ENCODE data around the gene HRK. TPM values are rescaled to one million over a fixed set of nuclear protein-coding genes. Genes with fewer than 3 reads are reported as not detected.
A peak's percentile ranks its signal among the peaks of the same experiment; 100 is the strongest.

The HRK gene
- total and polyA plus RNA-seq, 9 of the 15 experiments (the other 6 are each of a cell fraction or from before 2014, with no cell fraction given): 0.01 to 0.05 (median 0.04) TPM; not detected in 6

DNA sequence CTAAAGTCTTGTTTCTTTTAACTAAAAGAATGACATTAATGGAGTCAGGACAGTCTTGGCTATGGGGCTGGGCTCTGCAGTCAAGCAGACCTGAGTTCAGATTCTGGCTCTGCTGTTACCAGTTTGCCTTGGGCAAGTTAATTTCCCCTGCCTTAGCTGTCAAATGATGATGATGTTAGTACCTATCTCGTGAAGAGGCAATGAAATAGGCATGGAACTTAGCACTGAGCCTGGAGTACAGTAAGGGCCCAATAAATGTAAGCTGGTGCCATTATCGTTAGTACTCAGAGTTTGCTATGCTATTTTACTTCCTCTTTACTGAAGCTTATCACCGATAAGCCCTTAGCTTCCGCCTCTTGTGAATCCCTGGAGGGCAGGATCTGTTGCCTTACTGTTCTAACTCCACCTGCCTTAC is 38.0 kb upstream of the HRK start (continued):
- TF ChIP-seq, protein P1, sequence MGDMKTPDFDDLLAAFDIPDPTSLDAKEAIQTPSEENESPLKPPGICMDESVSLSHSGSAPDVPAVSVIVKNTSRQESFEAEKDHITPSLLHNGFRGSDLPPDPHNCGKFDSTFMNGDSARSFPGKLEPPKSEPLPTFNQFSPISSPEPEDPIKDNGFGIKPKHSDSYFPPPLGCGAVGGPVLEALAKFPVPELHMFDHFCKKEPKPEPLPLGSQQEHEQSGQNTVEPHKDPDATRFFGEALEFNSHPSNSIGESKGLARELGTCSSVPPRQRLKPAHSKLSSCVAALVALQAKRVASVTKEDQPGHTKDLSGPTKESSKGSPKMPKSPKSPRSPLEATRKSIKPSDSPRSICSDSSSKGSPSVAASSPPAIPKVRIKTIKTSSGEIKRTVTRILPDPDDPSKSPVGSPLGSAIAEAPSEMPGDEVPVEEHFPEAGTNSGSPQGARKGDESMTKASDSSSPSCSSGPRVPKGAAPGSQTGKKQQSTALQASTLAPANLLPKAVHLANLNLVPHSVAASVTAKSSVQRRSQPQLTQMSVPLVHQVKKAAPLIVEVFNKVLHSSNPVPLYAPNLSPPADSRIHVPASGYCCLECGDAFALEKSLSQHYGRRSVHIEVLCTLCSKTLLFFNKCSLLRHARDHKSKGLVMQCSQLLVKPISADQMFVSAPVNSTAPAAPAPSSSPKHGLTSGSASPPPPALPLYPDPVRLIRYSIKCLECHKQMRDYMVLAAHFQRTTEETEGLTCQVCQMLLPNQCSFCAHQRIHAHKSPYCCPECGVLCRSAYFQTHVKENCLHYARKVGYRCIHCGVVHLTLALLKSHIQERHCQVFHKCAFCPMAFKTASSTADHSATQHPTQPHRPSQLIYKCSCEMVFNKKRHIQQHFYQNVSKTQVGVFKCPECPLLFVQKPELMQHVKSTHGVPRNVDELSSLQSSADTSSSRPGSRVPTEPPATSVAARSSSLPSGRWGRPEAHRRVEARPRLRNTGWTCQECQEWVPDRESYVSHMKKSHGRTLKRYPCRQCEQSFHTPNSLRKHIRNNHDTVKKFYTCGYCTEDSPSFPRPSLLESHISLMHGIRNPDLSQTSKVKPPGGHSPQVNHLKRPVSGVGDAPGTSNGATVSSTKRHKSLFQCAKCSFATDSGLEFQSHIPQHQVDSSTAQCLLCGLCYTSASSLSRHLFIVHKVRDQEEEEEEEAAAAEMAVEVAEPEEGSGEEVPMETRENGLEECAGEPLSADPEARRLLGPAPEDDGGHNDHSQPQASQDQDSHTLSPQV (IDR thresholded peaks at IDR 0.05): peak; percentile 60
- TF ChIP-seq ATF7 (IDR thresholded peaks at IDR 0.05): 0 out of 2 replicates have a peak, but pooled peaks have one; percentile 26

DNA sequence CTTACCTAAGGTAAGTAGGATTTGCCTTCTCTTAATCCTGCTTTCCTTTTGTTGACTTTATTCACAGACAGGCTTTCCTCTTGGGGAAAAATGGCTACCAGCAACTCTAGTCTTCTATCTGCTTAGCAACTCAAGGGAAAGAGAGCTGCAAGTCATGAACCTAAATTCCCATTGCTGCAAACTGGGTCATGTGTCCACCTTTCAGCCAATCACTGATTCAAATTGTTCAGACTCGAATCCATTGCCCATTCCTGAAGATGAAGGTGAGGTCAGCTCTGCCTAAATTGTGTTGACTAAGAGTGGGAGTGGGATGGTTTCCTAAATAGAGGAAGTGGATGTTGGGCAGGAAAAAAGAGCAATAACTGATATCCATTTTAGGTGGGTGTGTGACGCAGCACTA is 37.2 kb upstream of the HRK start:
- WGBS (ENCODE audit: insufficient coverage, low coverage, missing lambda C conversion rate): 34% methylated on average over 2 of the region's 2 CpGs
- Histone ChIP-seq H3K4me3 (no peak overlapping the region), H3K79me2 (ENCODE audit: control insufficient read depth, insufficient read depth, low read length) (peaks cover 31% of the 10 kb centered on the region), H3K4me2 (ENCODE audit: insufficient read depth, low read length) (peak overlapping the region; percentile 17; the same call in 1 of the 2 replicates), H3K9me3 (replicated peaks; ENCODE audit: control insufficient read depth, insufficient read depth, low read depth, low read length) (no peaks in the 10 kb centered on the region), H3K9ac (ENCODE audit: insufficient read depth in 1 of 2, low read depth in 2 of 2, low read length in 2 of 2) (0 out of 4 replicates have a peak overlapping the region, but pooled peaks of 1 of the 2 experiments have one; percentile 6), H3K36me3 (ENCODE audit: control insufficient read depth, insufficient read depth, low read length) (peaks cover 4% of the 10 kb centered on the region; the same call in 2 of the 3 replicates), H3K27me3 (ENCODE audit: control insufficient read depth in 2 of 2, insufficient read depth in 2 of 2, low read length in 2 of 2) (no peaks in the 10 kb centered on the region), H3K27ac (ENCODE audit: extremely low read depth, low read depth, low read length) (peak overlapping the region; percentile 87), H3K9me1 (ENCODE audit: control insufficient read depth, insufficient read depth, low read length) (no peaks in the 10 kb centered on the region), H3K4me1 (replicated peaks in 1 of 2; ENCODE audit: control insufficient read depth in 2 of 2, insufficient read depth in 2 of 2, low read length in 2 of 2) (peaks cover 12 to 48% of the 10 kb centered on the region in 2 experiments), H2AFZ (ENCODE audit: low read depth, low read length) (peak overlapping the region; percentile 66; the same call in 1 of the 2 replicates), H4K20me1 (replicated peaks; ENCODE audit: control insufficient read depth, insufficient read depth, low read length) (no peaks in the 10 kb centered on the region)
- FAIRE-seq (peak; percentile 74), DNase-seq (ENCODE audit: extremely low read depth in 1 of 4, low spot score in 3 of 4) (peak in 3 of 4 experiments; percentile 22 to 63 (median 61)), ATAC-seq (peak; percentile 52)
- intact Hi-C loops (cut with micrococcal nuclease) (loop anchor here (2.0 kb wide), 1 partner anchor 100 kb away; no protein-coding TSS in a partner anchor), in situ Hi-C loops (cut with MboI) (no loop called here)
- POLR2A ChIA-PET: interaction anchor here (1.1 to 1.6 kb wide), 3 partner anchors 9 to 13 kb away, joined by 4 to 5 read pairs (median 4); no protein-coding TSS in a partner anchor
- CTCF ChIA-PET (ENCODE audit: low intra/inter-chr PET ratio): no interaction called here
- BruUV-seq (replicated peaks): no TSS peak
- TF ChIP-seq NFE2 (IDR thresholded peaks at IDR 0.05; ENCODE audit: low read depth) (peak; percentile 44), ETV6 (IDR thresholded peaks at IDR 0.05; ENCODE audit: borderline replicate concordance in 1 of 2, low read depth in 2 of 2, low read length in 1 of 2) (peak in 1 of 2 experiments; percentile 9; a peak in 1 of 4 replicates), ETV6 (CRISPR knock-in tag; IDR thresholded peaks at IDR 0.05; ENCODE audit: borderline replicate concordance) (no peak), MTA3 (IDR thresholded peaks at IDR 0.05; ENCODE audit: borderline replicate concordance) (no peak), MAFG (tag; conservative IDR thresholded peaks at IDR 0.05) (0 out of 2 replicates have a peak, but pooled peaks have one; percentile 27), KLF6 (CRISPR knock-in tag; IDR thresholded peaks at IDR 0.05; ENCODE audit: borderline replicate concordance) (peak; percentile 33; the same call in 1 of the 2 replicates), NFYB (IDR thresholded peaks at IDR 0.05; ENCODE audit: extremely low read depth, insufficient read length) (peak; percentile 19), EHMT2 (IDR thresholded peaks at IDR 0.05) (peak; percentile 57; the same call in 1 of the 2 replicates), SPI1 (IDR thresholded peaks at IDR 0.05; ENCODE audit: borderline replicate concordance, low read depth, low read length) (peak; percentile 96), CBFB (CRISPR knock-in tag; IDR thresholded peaks at IDR 0.05) (no peak), HMBOX1 (IDR thresholded peaks at IDR 0.05) (peak; percentile 49)
- TF ChIP-seq, protein P2, sequence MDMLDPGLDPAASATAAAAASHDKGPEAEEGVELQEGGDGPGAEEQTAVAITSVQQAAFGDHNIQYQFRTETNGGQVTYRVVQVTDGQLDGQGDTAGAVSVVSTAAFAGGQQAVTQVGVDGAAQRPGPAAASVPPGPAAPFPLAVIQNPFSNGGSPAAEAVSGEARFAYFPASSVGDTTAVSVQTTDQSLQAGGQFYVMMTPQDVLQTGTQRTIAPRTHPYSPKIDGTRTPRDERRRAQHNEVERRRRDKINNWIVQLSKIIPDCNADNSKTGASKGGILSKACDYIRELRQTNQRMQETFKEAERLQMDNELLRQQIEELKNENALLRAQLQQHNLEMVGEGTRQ (CRISPR knock-in tag; IDR thresholded peaks at IDR 0.05): peak; percentile 90
